ENCODE results near the gene FUOM. TPM values are rescaled to one million over a fixed set of nuclear protein-coding genes. Genes with fewer than 3 reads are reported as not detected.
A peak's percentile ranks its signal among the peaks of the same experiment; 100 is the strongest.

The FUOM gene
- total RNA-seq, 2 donors from 2014 or later = 14.9 to 17.1 TPM

DNA sequence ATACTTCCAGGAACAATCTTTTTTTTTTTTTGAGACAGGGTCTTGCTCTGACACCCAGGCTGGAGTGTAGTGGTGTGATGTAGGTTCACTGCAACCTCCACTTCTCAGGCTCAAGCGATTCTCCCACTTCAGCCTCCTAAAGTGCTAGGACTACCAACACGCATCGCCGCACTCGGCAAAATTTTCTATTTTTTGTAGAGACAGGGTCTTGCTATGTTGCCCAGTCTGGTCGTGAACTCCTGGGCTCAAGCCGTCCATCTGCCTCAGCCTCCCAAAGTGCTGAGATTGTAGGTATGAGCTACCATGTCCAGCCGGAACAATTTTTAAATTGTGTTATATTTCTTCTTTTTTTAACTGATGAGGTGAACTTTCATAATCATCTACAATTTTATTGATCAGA is 47.0 kb downstream of the FUOM start:
- H3K4me1 Mint-ChIP-seq (ENCODE audit: low read depth) = peaks cover 16% of the 10 kb centered on the region
- no peak overlapping the region for H3K4me3 Mint-ChIP-seq
- ATAC-seq (replicated peaks in 1 of 2) (no peak), DNase-seq (no peak)
- no peak overlapping the region for H3K27ac Mint-ChIP-seq
- peaks cover 4 to 5% of the 10 kb centered on the region in 2 donors for H3K36me3 Mint-ChIP-seq (ENCODE audit: insufficient read depth in 2 of 2)
- H3K9me3 Mint-ChIP-seq = no peaks in the 10 kb centered on the region
- H3K27me3 Mint-ChIP-seq (ENCODE audit: low read depth) = no peaks in the 10 kb centered on the region

- Mint-ChIP-seq H3K27ac (no peak overlapping the region), H3K27me3 (ENCODE audit: low read depth) (no peaks in the 10 kb centered on the region), H3K36me3 (ENCODE audit: insufficient read depth in 2 of 2) (peaks cover 4 to 5% of the 10 kb centered on the region in 2 donors), H3K4me3 (peak overlapping the region in 1 of 2 donors; percentile 78), H3K9me3 (no peaks in the 10 kb centered on the region), H3K4me1 (ENCODE audit: low read depth) (peaks cover 19% of the 10 kb centered on the region)
- DNase-seq = no peak
- no peak for ATAC-seq (replicated peaks in 1 of 2)
These were observed 47.4 kb downstream of the FUOM start for GRCh38 chr10:133310399-133310755.

- H3K4me3 Mint-ChIP-seq = peak overlapping the region; percentile 37 to 78
- DNase-seq = no peak
- no peak overlapping the region for H3K27ac Mint-ChIP-seq
- peaks cover 24% of the 10 kb centered on the region for H3K4me1 Mint-ChIP-seq (ENCODE audit: low read depth)
- H3K36me3 Mint-ChIP-seq (ENCODE audit: insufficient read depth in 2 of 2) = peaks cover 4 to 5% of the 10 kb centered on the region in 2 donors
- ATAC-seq (replicated peaks in 1 of 2) = no peak
- H3K27me3 Mint-ChIP-seq (ENCODE audit: low read depth) = no peaks in the 10 kb centered on the region
- H3K9me3 Mint-ChIP-seq = no peaks in the 10 kb centered on the region
These were observed 48.0 kb downstream of the FUOM start for GRCh38 chr10:133309720-133310398.

DNA sequence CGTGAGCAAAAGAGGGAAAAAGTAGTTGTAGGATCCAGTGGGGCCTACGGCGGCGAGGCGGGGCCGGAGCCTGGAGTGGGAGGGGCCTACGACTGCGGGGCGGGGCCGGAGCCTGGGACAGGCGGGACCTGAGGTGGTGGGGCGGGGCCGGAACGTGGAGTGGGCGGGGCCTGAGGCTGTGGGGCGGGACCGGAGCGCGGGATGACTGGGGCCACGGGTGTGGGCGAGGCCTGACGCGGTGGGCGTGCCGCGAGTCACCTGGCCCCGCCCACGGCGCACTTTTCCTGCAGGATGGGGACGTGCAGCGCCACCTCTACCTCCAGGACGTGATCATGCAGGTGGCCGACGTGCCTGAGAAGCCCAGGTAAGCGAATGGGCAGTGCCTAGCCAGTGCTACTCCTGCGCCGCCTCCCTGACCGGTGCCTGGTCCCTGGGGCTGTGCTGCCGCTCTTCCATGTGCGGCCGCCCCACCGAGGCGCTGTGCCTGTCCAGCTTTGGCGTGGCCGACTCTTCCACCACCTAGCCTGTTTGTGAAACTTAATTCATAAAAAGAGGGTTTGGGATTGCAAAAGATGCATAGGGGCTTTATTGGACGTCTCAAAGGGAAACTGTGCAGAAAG is 48.6 kb downstream of the FUOM start:
- H3K27ac Mint-ChIP-seq = peak overlapping the region; percentile 54
- DNase-seq (peak; percentile 92 to 96), ATAC-seq (replicated peaks in 1 of 2) (peak; percentile 88)
- H3K4me1 Mint-ChIP-seq (ENCODE audit: low read depth) = peaks cover 30% of the 10 kb centered on the region
- peaks cover 4 to 5% of the 10 kb centered on the region in 2 donors for H3K36me3 Mint-ChIP-seq (ENCODE audit: insufficient read depth in 2 of 2)
- no peaks in the 10 kb centered on the region for H3K27me3 Mint-ChIP-seq (ENCODE audit: low read depth)
- no peaks in the 10 kb centered on the region for H3K9me3 Mint-ChIP-seq
- H3K4me3 Mint-ChIP-seq = peak overlapping the region; percentile 74 to 78

DNA sequence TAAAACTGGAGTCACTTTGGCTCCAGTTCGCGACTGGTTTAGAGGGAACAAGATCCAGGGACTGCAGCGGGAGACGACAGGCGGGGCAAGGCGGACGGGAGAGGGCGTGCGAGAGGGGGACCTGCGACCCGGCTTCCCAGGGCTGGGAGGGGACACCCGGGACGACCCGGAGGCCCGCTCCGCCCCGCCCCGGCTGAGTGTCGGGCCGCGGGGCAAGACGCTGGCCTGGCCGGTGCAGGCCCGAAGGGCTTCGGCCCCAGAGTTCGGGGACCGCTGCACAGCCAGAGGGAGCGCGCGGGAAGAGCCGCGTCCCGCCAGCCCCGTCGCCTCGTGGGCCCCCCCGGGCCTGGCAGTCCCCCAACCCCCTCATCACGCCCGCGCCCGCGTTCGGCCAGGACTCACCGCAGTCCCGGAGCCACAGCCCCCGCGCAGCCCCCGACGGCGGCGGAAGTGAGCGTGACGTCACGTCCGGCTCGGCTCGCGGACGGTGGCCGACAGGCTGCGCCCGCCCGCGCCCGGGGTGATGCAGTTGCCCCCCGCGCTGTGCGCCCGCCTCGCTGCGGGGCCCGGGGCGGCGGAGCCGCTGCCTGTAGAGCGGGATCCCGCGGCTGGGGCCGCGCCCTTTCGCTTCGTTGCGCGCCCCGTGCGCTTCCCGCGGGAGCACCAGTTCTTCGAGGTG is 49.3 kb downstream of the FUOM start, which contains the start of the genes TUBGCP2 and ZNF511:
TUBGCP2 (minus strand) TSS at position 452 of the 679 bp plus-strand sequence. CDS start 5,931 bp downstream, outside the sequence.
ZNF511 (plus strand) TSS at position 494 of the 679 bp plus-strand sequence; CDS start at position 524, 30 bp downstream.
- peak; percentile 91 to 94 for DNase-seq
- Mint-ChIP-seq H3K9me3 (no peaks in the 10 kb centered on the region), H3K27ac (peak within 1 kb of the TSS; percentile 99), H3K36me3 (ENCODE audit: insufficient read depth in 2 of 2) (peaks cover 4 to 5% of the 10 kb centered on the region in 2 donors), H3K27me3 (ENCODE audit: low read depth) (no peaks in the 10 kb centered on the region), H3K4me3 (peak within 1 kb of the TSS; percentile 97 to 98), H3K4me1 (ENCODE audit: low read depth) (peaks cover 32% of the 10 kb centered on the region)
- peak; percentile 85 to 87 for ATAC-seq (replicated peaks in 1 of 2)

DNA sequence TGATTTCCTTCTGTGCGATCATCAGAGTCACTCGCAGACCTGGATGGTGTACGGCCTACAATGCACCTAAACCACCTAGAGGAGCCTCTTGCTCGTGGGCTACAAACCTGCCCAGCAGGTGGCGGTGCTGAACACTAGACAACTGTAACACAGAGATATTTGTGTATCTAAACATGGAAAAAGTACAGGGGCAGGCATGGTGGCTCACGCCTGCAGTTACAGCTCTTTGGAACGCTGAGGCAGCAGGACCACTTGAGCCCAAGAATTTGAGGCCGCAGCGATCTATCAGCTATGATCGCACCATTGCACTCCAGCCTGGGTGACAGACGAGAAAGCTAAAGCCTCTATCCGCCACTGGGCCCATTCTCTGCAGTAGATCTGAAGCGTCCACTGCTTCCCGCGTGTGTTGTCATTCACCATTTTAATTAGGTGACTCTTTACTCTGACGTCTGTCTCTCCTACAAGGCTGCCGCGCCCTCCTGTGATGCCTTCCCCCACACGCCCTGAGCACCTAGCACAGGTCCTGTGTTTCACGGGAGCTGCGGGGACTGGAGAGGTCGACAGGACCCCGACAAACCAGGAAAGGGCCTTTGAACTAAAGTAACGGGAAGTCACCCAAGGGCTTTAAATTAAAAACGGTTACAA is 49.9 kb downstream of the FUOM start:
- Mint-ChIP-seq H3K27ac (peak overlapping the region; percentile 99), H3K36me3 (ENCODE audit: insufficient read depth in 2 of 2) (peaks cover 4 to 5% of the 10 kb centered on the region in 2 donors), H3K27me3 (ENCODE audit: low read depth) (no peaks in the 10 kb centered on the region), H3K9me3 (no peaks in the 10 kb centered on the region), H3K4me1 (ENCODE audit: low read depth) (peaks cover 34% of the 10 kb centered on the region), H3K4me3 (peak overlapping the region; percentile 97 to 98)
- ATAC-seq (replicated peaks in 1 of 2) (peak; percentile 44 to 50), DNase-seq (peak; percentile 86 to 88)

GRCh38 chr10:133306941-133307379 is 50.9 kb downstream of the FUOM start:
- no peak overlapping the region for H3K27ac Mint-ChIP-seq
- DNase-seq = no peak
- no peak for ATAC-seq (replicated peaks in 1 of 2)
- H3K36me3 Mint-ChIP-seq (ENCODE audit: insufficient read depth in 2 of 2) = peaks cover 4 to 5% of the 10 kb centered on the region in 2 donors
- H3K4me3 Mint-ChIP-seq = peak overlapping the region; percentile 97 to 98
- H3K27me3 Mint-ChIP-seq (ENCODE audit: low read depth) = no peaks in the 10 kb centered on the region
- H3K4me1 Mint-ChIP-seq (ENCODE audit: low read depth) = peaks cover 34% of the 10 kb centered on the region
- H3K9me3 Mint-ChIP-seq = no peaks in the 10 kb centered on the region

DNA sequence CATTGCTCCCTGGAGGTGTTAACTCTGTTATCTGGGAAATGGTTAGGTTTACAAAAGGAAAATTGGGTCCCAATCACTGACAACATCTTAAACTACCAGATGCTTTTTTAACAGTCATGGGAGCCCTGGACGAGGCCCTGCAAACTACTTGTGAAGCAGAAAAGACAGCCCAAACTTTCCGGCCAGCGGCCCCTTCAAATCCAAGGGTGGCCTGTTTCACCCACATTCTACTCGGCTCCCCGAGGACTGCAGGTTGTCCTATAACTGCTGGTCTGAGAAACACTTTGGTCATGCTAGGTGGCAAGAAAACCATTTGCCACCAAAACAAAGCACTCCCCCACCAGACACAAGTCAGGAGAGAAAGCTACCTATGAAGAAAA is 51.7 kb downstream of the FUOM start:
- no peak for DNase-seq
- Mint-ChIP-seq H3K36me3 (ENCODE audit: insufficient read depth in 2 of 2) (peaks cover 4 to 5% of the 10 kb centered on the region in 2 donors), H3K27ac (no peak overlapping the region), H3K27me3 (ENCODE audit: low read depth) (no peaks in the 10 kb centered on the region), H3K4me1 (ENCODE audit: low read depth) (peaks cover 34% of the 10 kb centered on the region), H3K4me3 (no peak overlapping the region), H3K9me3 (no peaks in the 10 kb centered on the region)
- ATAC-seq (replicated peaks in 1 of 2) = no peak

Other genes with a start within 250 kb of the FUOM start
- 1 to 10 TPM in 1 of 2 donors, under 1 TPM in 1; 0.28 to 1.2 TPM for gene KNDC1, start 197.8 kb downstream of the FUOM start, total RNA-seq
- gene UTF1, start 127.8 kb downstream of the FUOM start, total RNA-seq = under 1 TPM in 1 of 2 donors, not detected in 1; 0.21 TPM
- gene VENTX, start 120.2 kb downstream of the FUOM start, total RNA-seq = under 1 TPM in 1 of 2 donors, not detected in 1; 0.21 TPM
- gene ADAM8, start 81.2 kb downstream of the FUOM start, total RNA-seq = 100 to 1,000 TPM; 156 to 218 TPM
- gene TUBGCP2, start 49.1 kb downstream of the FUOM start, total RNA-seq = 10 to 100 TPM; 50.9 to 51.2 TPM
- gene ZNF511, start 49.1 kb downstream of the FUOM start, total RNA-seq = 10 to 100 TPM; 46.1 to 49.8 TPM
- under 1 TPM in 1 of 2 donors, not detected in 1; 0.09 TPM for gene CALY, start 21.1 kb downstream of the FUOM start, total RNA-seq
- gene PRAP1, start 10.6 kb downstream of the FUOM start, total RNA-seq = not detected
- 10 to 100 TPM; 47.2 to 53.1 TPM for gene ECHS1, start 15.3 kb upstream of the FUOM start, total RNA-seq
- 10 to 100 TPM; 12.4 to 13.8 TPM for gene PAOX, start 21.2 kb upstream of the FUOM start, total RNA-seq
- gene MTG1, start 36.1 kb upstream of the FUOM start, total RNA-seq = 10 to 100 TPM; 58.0 to 67.2 TPM
- not detected for gene SPRN, start 66.6 kb upstream of the FUOM start, total RNA-seq
- gene SCART1, start 95.9 kb upstream of the FUOM start, total RNA-seq = 1 to 10 TPM; 3.3 to 3.9 TPM
- 1 to 10 TPM in 1 of 2 donors, under 1 TPM in 1; 0.83 to 1.4 TPM for gene CYP2E1, start 169.3 kb upstream of the FUOM start, total RNA-seq
- gene SYCE1, start 207.6 kb upstream of the FUOM start, total RNA-seq = 1 to 10 TPM in 1 of 2 donors, under 1 TPM in 1; 0.37 to 3.2 TPM

All from activated T-cell treated with anti-CD3 and anti-CD28 coated beads, Interleukin-2, amount 50 U/mL, for 72 hours (primary cell).